Esophagus (tissue), 2 donors: Measurements from ENCODE around the gene CELSR3. TPM values are rescaled to one million over a fixed set of nuclear protein-coding genes. Genes with fewer than 3 reads are reported as not detected.

Source experiments
- H3K27ac ChIP-seq, 2 donors: one replicate each; pipeline ENCODE4 v1.5.1; 2013; ENCODE audit warnings: low read depth in 2 of 2, mild to moderate bottlenecking in 2 of 2, inconsistent platforms in 1 of 2, low read length in 1 of 2, moderate library complexity in 1 of 2
- H3K27me3 ChIP-seq, 2 donors: one replicate each; pipeline ENCODE4 v1.6.1; 2013; ENCODE audit warnings: low read length in 2 of 2, control low read depth in 1 of 2, mild to moderate bottlenecking in 1 of 2; ENCODE audit not compliant: insufficient read depth in 2 of 2, control insufficient read depth in 1 of 2
- H3K36me3 ChIP-seq, 2 donors: one replicate each; pipeline ENCODE4 v1.6.1; 2013; ENCODE audit warnings: low read length in 1 of 2; ENCODE audit not compliant: control insufficient read depth in 2 of 2, insufficient read depth in 2 of 2
- H3K4me1 ChIP-seq, 2 donors: one replicate each; pipeline ENCODE4 v1.6.1; 2013; ENCODE audit warnings: low read length in 1 of 2; ENCODE audit not compliant: control insufficient read depth in 2 of 2, insufficient read depth in 2 of 2
- H3K4me3 ChIP-seq, 2 donors: one replicate each; pipeline ENCODE4 v1.5.1; 2013; ENCODE audit warnings: low read length in 2 of 2, mild to moderate bottlenecking in 2 of 2, low read depth in 1 of 2, moderate library complexity in 1 of 2
- H3K9me3 ChIP-seq, 2 donors: one replicate each; pipeline ENCODE4 v1.6.1; 2013; ENCODE audit warnings: mild to moderate bottlenecking in 2 of 2, low read depth in 1 of 2, low read length in 1 of 2, moderate library complexity in 1 of 2; ENCODE audit not compliant: control insufficient read depth in 2 of 2, insufficient read depth in 1 of 2
- WGBS, 2 donors: extraction: QIAGEN DNeasy Blood & Tissue Kit; methylation state at CpG; one replicate each; pipeline ENCODE4 v1.1.7; 2013; 5-methylcytosine and 5-hydroxymethylcytosine counted together
- polyA plus RNA-seq, 2 donors: library from polyadenylated mRNA; stranded (reverse); fragments of 200-250 nt; gene quantifications; one replicate each; pipeline ENCODE4 v1.2.3, GENCODE V29; 2013
- donor health status: healthy with polysubstance abuse.
- donor health status: Bipolar disorder and iron deficiency.

Gene CELSR3
- polyA plus RNA-seq, 2 donors: 0.36 to 0.77 TPM

GRCh38 chr3:48591436-48591835, 71.2 kb downstream of the CELSR3 start:
- WGBS, 2 donors: 85 to 87% methylated on average over 14 of the region's 14 CpGs
- no peaks in the 10 kb centered on the region for H3K9me3 ChIP-seq
- peaks cover 0 to 18% of the 10 kb centered on the region in 2 donors for H3K4me1 ChIP-seq
- no peaks in the 10 kb centered on the region for H3K27me3 ChIP-seq
- H3K36me3 ChIP-seq: peaks cover 0 to 33% of the 10 kb centered on the region in 2 donors
- H3K4me3 ChIP-seq: no peak overlapping the region
- no peak overlapping the region for H3K27ac ChIP-seq

- H3K27ac ChIP-seq: no peak overlapping the region
- H3K4me1 ChIP-seq: peaks cover 0 to 5% of the 10 kb centered on the region in 2 donors
- no peaks in the 10 kb centered on the region for H3K9me3 ChIP-seq
- H3K4me3 ChIP-seq: no peak overlapping the region
- H3K27me3 ChIP-seq: no peaks in the 10 kb centered on the region
- WGBS, 2 donors: 77 to 78% methylated on average over 15 of the region's 15 CpGs
- H3K36me3 ChIP-seq: peaks cover 0 to 39% of the 10 kb centered on the region in 2 donors
Measured at GRCh38 chr3:48588230-48588629, 74.5 kb downstream of the CELSR3 start.

- H3K4me1 ChIP-seq: peaks cover 0 to 2% of the 10 kb centered on the region in 2 donors
- H3K4me3 ChIP-seq: no peak overlapping the region
- H3K27ac ChIP-seq: no peak overlapping the region
- no peaks in the 10 kb centered on the region for H3K9me3 ChIP-seq
- H3K36me3 ChIP-seq: peaks cover 0 to 37% of the 10 kb centered on the region in 2 donors
- 77 to 83% methylated on average over 11 of the region's 11 CpGs for WGBS, 2 donors
- H3K27me3 ChIP-seq: no peaks in the 10 kb centered on the region
Measured at GRCh38 chr3:48587686-48588085, 75.0 kb downstream of the CELSR3 start.

Other genes with a start within 250 kb of the CELSR3 start
- 100 to 1,000 TPM in 1 of 2 donors, 10 to 100 TPM in 1; 73.4 to 298 TPM for gene PLXNB1, start 232.8 kb downstream of the CELSR3 start, polyA plus RNA-seq
- 10 to 100 TPM in 1 of 2 donors, 1 to 10 TPM in 1; 7.0 to 15.5 TPM for gene CCDC51, start 222.8 kb downstream of the CELSR3 start, polyA plus RNA-seq
- 100 to 1,000 TPM; 364 to 613 TPM for gene TMA7, start 222.6 kb downstream of the CELSR3 start, polyA plus RNA-seq
- 1 to 10 TPM; 4.9 to 5.7 TPM for gene ATRIP, start 216.1 kb downstream of the CELSR3 start, polyA plus RNA-seq
- 10 to 100 TPM; 54.0 to 94.9 TPM for gene SHISA5, start 158.7 kb downstream of the CELSR3 start, polyA plus RNA-seq
- gene PFKFB4, start 106.1 kb downstream of the CELSR3 start, polyA plus RNA-seq: 1 to 10 TPM; 3.8 to 9.2 TPM
- 1 to 10 TPM; 2.3 to 7.2 TPM for gene UCN2, start 99.1 kb downstream of the CELSR3 start, polyA plus RNA-seq
- 100 to 1,000 TPM in 1 of 2 donors, 10 to 100 TPM in 1; 60.7 to 265 TPM for gene COL7A1, start 67.6 kb downstream of the CELSR3 start, polyA plus RNA-seq
- gene UQCRC1, start 53.2 kb downstream of the CELSR3 start, polyA plus RNA-seq: 100 to 1,000 TPM; 192 to 264 TPM
- gene TMEM89, start 41.1 kb downstream of the CELSR3 start, polyA plus RNA-seq: not detected
- 10 to 100 TPM in 1 of 2 donors, 1 to 10 TPM in 1; 6.4 to 20.8 TPM for gene SLC26A6, start 27.4 kb downstream of the CELSR3 start, polyA plus RNA-seq
- 1 to 10 TPM; 7.6 to 8.2 TPM for gene NCKIPSD, start 23.0 kb upstream of the CELSR3 start, polyA plus RNA-seq
- gene IP6K2, start 54.3 kb upstream of the CELSR3 start, polyA plus RNA-seq: 100 to 1,000 TPM in 1 of 2 donors, 10 to 100 TPM in 1; 67.8 to 110 TPM
- 10 to 100 TPM in 1 of 2 donors, 1 to 10 TPM in 1; 7.2 to 11.3 TPM for gene PRKAR2A, start 185.0 kb upstream of the CELSR3 start, polyA plus RNA-seq
- 1 to 10 TPM; 5.8 to 9.0 TPM for gene SLC25A20, start 236.0 kb upstream of the CELSR3 start, polyA plus RNA-seq